Mesenchymal stem cell (in vitro differentiated cells and primary cell): ENCODE measurements around the gene RADIL.

Experiments used
- DNase-seq: peaks from one replicate; pipeline ENCODE4 v3.0.0-alpha.2; 2013
- H2AFZ ChIP-seq: one replicate; pipeline ENCODE4 v1.6.1; 2013; ENCODE audit warnings: low read depth, mild to moderate bottlenecking, control low read depth, inconsistent platforms, low read length, moderate library complexity
- H2AK5ac ChIP-seq: 2 replicates; pipeline ENCODE4 v1.6.1; 2013; ENCODE audit warnings: low read length, moderate library complexity, mild to moderate bottlenecking, inconsistent platforms; ENCODE audit not compliant: severe bottlenecking
- H2BK120ac ChIP-seq: one replicate; pipeline ENCODE4 v1.6.1; 2013; ENCODE audit warnings: low read depth, mild to moderate bottlenecking, inconsistent platforms, low read length, moderate library complexity
- H2BK12ac ChIP-seq, 2 experiments: one replicate each; pipeline ENCODE4 v1.6.1; 2013; ENCODE audit warnings: inconsistent platforms in 2 of 2, low read length in 2 of 2, mild to moderate bottlenecking in 2 of 2, moderate library complexity in 2 of 2, control low read depth in 1 of 2
- H2BK15ac ChIP-seq: one replicate; pipeline ENCODE4 v1.6.1; 2013; ENCODE audit warnings: mild to moderate bottlenecking, low read depth, inconsistent platforms; ENCODE audit not compliant: poor library complexity, severe bottlenecking
- H2BK5ac ChIP-seq: 2 replicates; pipeline ENCODE4 v1.6.1; 2013; ENCODE audit warnings: low read depth, mild to moderate bottlenecking, low read length, control low read depth, inconsistent platforms; ENCODE audit not compliant: poor library complexity, severe bottlenecking
- H3K14ac ChIP-seq, 2 experiments: one replicate each; pipeline ENCODE4 v1.6.1; 2013; ENCODE audit warnings: inconsistent platforms in 2 of 2, low read length in 2 of 2, control low read depth in 1 of 2, mild to moderate bottlenecking in 1 of 2, moderate library complexity in 1 of 2
- H3K18ac ChIP-seq, 2 experiments: one replicate each; pipeline ENCODE4 v1.6.1; 2013; ENCODE audit warnings: inconsistent platforms in 2 of 2, low read length in 2 of 2, control low read depth in 1 of 2, low read depth in 1 of 2, mild to moderate bottlenecking in 1 of 2
- H3K23ac ChIP-seq, 2 experiments: one replicate each; pipeline ENCODE4 v1.6.1; 2013; ENCODE audit warnings: inconsistent platforms in 2 of 2, low read length in 2 of 2, mild to moderate bottlenecking in 2 of 2, moderate library complexity in 2 of 2, control low read depth in 1 of 2
- H3K27ac ChIP-seq: 2 replicates; pipeline ENCODE4 v1.5.1; 2013; ENCODE audit warnings: mild to moderate bottlenecking, moderate library complexity, low read length, control low read depth, inconsistent platforms; ENCODE audit not compliant: poor library complexity, severe bottlenecking
- H3K27me3 ChIP-seq, 2 experiments: 2 replicates each; pipeline versions ENCODE4 v1.6.1 to v1.7.0; 2013; ENCODE audit warnings: low read length in 2 of 2, mild to moderate bottlenecking in 2 of 2, moderate library complexity in 2 of 2, control low read depth in 1 of 2, inconsistent platforms in 1 of 2; ENCODE audit not compliant: control insufficient read depth in 1 of 2, insufficient read depth in 1 of 2
- H3K36me3 ChIP-seq, 2 experiments: 2 replicates each; pipeline versions ENCODE4 v1.6.1 to v1.7.0; 2013; ENCODE audit warnings: low read length in 2 of 2, control low read depth in 1 of 2, inconsistent platforms in 1 of 2, low read depth in 1 of 2, mild to moderate bottlenecking in 1 of 2; ENCODE audit not compliant: insufficient read depth in 2 of 2, control insufficient read depth in 1 of 2
- H3K4ac ChIP-seq, 2 experiments: one replicate each; pipeline ENCODE4 v1.6.1; 2013; ENCODE audit warnings: inconsistent platforms in 2 of 2, low read length in 2 of 2, mild to moderate bottlenecking in 2 of 2, moderate library complexity in 2 of 2, control low read depth in 1 of 2, low read depth in 1 of 2
- H3K4me1 ChIP-seq: 2 replicates; pipeline ENCODE4 v1.6.1; 2013; ENCODE audit warnings: low read depth, low read length, control low read depth; ENCODE audit not compliant: control insufficient read depth, insufficient read depth
- H3K4me2 ChIP-seq: 2 replicates; pipeline ENCODE4 v1.6.1; 2013; ENCODE audit warnings: low read length, mild to moderate bottlenecking, inconsistent platforms; ENCODE audit not compliant: poor library complexity, severe bottlenecking
- H3K4me3 ChIP-seq, 2 experiments: 2 replicates each; pipeline versions ENCODE4 v1.5.1 to v1.7.0; 2013; ENCODE audit warnings: low read length in 2 of 2, mild to moderate bottlenecking in 2 of 2, control low read depth in 1 of 2, low read depth in 1 of 2; ENCODE audit not compliant: insufficient read depth in 1 of 2
- H3K79me1 ChIP-seq: replicated peaks from 2 replicates; pipeline ENCODE4 v1.6.1; 2013; ENCODE audit warnings: mild to moderate bottlenecking, control low read depth, low read length, inconsistent platforms; ENCODE audit not compliant: poor library complexity, severe bottlenecking
- H3K9ac ChIP-seq: 2 replicates; pipeline ENCODE4 v1.7.0; 2013; ENCODE audit warnings: mild to moderate bottlenecking, low read length, moderate library complexity
- H3K9me3 ChIP-seq: 2 replicates; pipeline ENCODE4 v1.7.0; 2013; ENCODE audit warnings: mild to moderate bottlenecking, low read length; ENCODE audit not compliant: control insufficient read depth
- H4K8ac ChIP-seq: one replicate; pipeline ENCODE4 v1.6.1; 2013; ENCODE audit warnings: inconsistent platforms, mild to moderate bottlenecking, low read length, moderate library complexity
- H4K91ac ChIP-seq: one replicate; pipeline ENCODE4 v1.6.1; 2013; ENCODE audit warnings: mild to moderate bottlenecking, low read length, inconsistent platforms
- WGBS: methylation state at CpG from one replicate; pipeline ENCODE4 v1.1.7; 2013; ENCODE audit warnings: mixed read lengths; 5-methylcytosine and 5-hydroxymethylcytosine counted together

Gene RADIL

GRCh38 chr7:4809091-4809591 lies 74.4 kb downstream of the RADIL start:
- peaks cover 9 to 45% of the 10 kb centered on the region in 2 experiments for H3K27me3 ChIP-seq
- DNase-seq = no peak
- no peak overlapping the region for H2BK120ac ChIP-seq
- H3K9ac ChIP-seq = no peak overlapping the region
- H3K4me1 ChIP-seq = peaks cover 6% of the 10 kb centered on the region
- H2BK12ac ChIP-seq = no peak overlapping the region
- no peak overlapping the region for H3K4me2 ChIP-seq
- no peak overlapping the region for H2AK5ac ChIP-seq
- no peak overlapping the region for H3K18ac ChIP-seq
- H2BK15ac ChIP-seq = no peak overlapping the region
- H4K8ac ChIP-seq = no peak overlapping the region
- no peak overlapping the region for H2BK5ac ChIP-seq
- no peak overlapping the region for H3K4me3 ChIP-seq
- H4K91ac ChIP-seq = no peak overlapping the region
- peaks cover 12% of the 10 kb centered on the region for H3K9me3 ChIP-seq
- H3K14ac ChIP-seq = no peak overlapping the region
- H3K27ac ChIP-seq = no peak overlapping the region
- H2AFZ ChIP-seq = no peak overlapping the region
- no peak overlapping the region for H3K23ac ChIP-seq
- WGBS = 95% methylated on average over 36 of the region's 38 CpGs
- no peaks in the 10 kb centered on the region for H3K36me3 ChIP-seq
- H3K79me1 ChIP-seq = no peaks in the 10 kb centered on the region
- no peak overlapping the region for H3K4ac ChIP-seq

- 91% methylated on average over 34 of the region's 37 CpGs for WGBS
- H2BK12ac ChIP-seq = no peak overlapping the region
Observed at GRCh38 chr7:4808565-4808964, 75.0 kb downstream of the RADIL start.

GRCh38 chr7:4808026-4808425 lies 75.5 kb downstream of the RADIL start:
- Histone ChIP-seq H3K4ac (no peak overlapping the region), H3K9me3 (peaks cover 5% of the 10 kb centered on the region), H3K18ac (no peak overlapping the region), H2BK12ac (no peak overlapping the region), H2BK5ac (no peak overlapping the region), H2BK15ac (no peak overlapping the region), H3K27ac (no peak overlapping the region), H3K36me3 (no peaks in the 10 kb centered on the region), H3K14ac (no peak overlapping the region), H2AFZ (no peak overlapping the region), H3K4me2 (no peak overlapping the region), H2BK120ac (no peak overlapping the region), H3K4me3 (no peak overlapping the region), H3K27me3 (peaks cover 9 to 38% of the 10 kb centered on the region in 2 experiments), H2AK5ac (no peak overlapping the region), H4K91ac (no peak overlapping the region), H4K8ac (no peak overlapping the region), H3K9ac (no peak overlapping the region), H3K79me1 (no peaks in the 10 kb centered on the region), H3K4me1 (peaks cover 8% of the 10 kb centered on the region), H3K23ac (no peak overlapping the region)
- whole genome bisulfite sequencing = 79% methylated on average over 4 of the region's 5 CpGs
- DNase-seq = no peak

More at GRCh38 chr7:4808565-4808964, 75.0 kb downstream of the RADIL start:
- H2BK15ac ChIP-seq = no peak overlapping the region
- H3K4me3 ChIP-seq = no peak overlapping the region
- no peak overlapping the region for H3K23ac ChIP-seq
- no peak for DNase-seq
- peaks cover 10% of the 10 kb centered on the region for H3K9me3 ChIP-seq
- H3K4ac ChIP-seq = no peak overlapping the region
- H3K4me1 ChIP-seq = peaks cover 8% of the 10 kb centered on the region
- H2AFZ ChIP-seq = no peak overlapping the region
- no peak overlapping the region for H3K14ac ChIP-seq
- H3K27ac ChIP-seq = no peak overlapping the region
- H3K9ac ChIP-seq = no peak overlapping the region
- no peak overlapping the region for H2AK5ac ChIP-seq
- H2BK5ac ChIP-seq = no peak overlapping the region
- H2BK120ac ChIP-seq = no peak overlapping the region
- H3K18ac ChIP-seq = no peak overlapping the region
- H4K8ac ChIP-seq = no peak overlapping the region
- H3K36me3 ChIP-seq = no peaks in the 10 kb centered on the region
- no peak overlapping the region for H3K4me2 ChIP-seq
- H3K79me1 ChIP-seq = no peaks in the 10 kb centered on the region
- H3K27me3 ChIP-seq = peaks cover 9 to 44% of the 10 kb centered on the region in 2 experiments
- no peak overlapping the region for H4K91ac ChIP-seq

GRCh38 chr7:4807598-4808016 lies 75.9 kb downstream of the RADIL start:
- WGBS = 60% methylated on average over 5 of the region's 5 CpGs
- no peak overlapping the region for H3K23ac ChIP-seq

More at GRCh38 chr7:4807598-4808016, 75.9 kb downstream of the RADIL start:
- Histone ChIP-seq H3K36me3 (no peaks in the 10 kb centered on the region), H2BK120ac (no peak overlapping the region), H2BK12ac (no peak overlapping the region), H3K18ac (no peak overlapping the region), H3K14ac (no peak overlapping the region), H2BK5ac (no peak overlapping the region), H3K9ac (no peak overlapping the region), H3K4ac (no peak overlapping the region), H3K4me1 (peaks cover 8% of the 10 kb centered on the region), H2BK15ac (no peak overlapping the region), H4K91ac (no peak overlapping the region), H3K27me3 (peaks cover 9 to 34% of the 10 kb centered on the region in 2 experiments), H2AFZ (no peak overlapping the region), H3K4me3 (no peak overlapping the region), H3K4me2 (no peak overlapping the region), H2AK5ac (no peak overlapping the region), H4K8ac (no peak overlapping the region), H3K9me3 (peaks cover under 1% of the 10 kb centered on the region), H3K79me1 (no peaks in the 10 kb centered on the region), H3K27ac (no peak overlapping the region)
- no peak for DNase-seq
